Activated CD4-positive, alpha-beta T cell treated with anti-CD3 and anti-CD28 coated beads, Interleukin-2, amount 50 U/mL, for 16 hours (primary cell): ENCODE measurements around the gene PEAK3.
"Not testable (repeated sequence)": the region's sequence is repeated elsewhere in the genome, so short reads cannot be mapped to it uniquely, and the experiment has no call there.

Experiments
- DNase-seq: peaks from one replicate; pipeline ENCODE4 v3.0.0-alpha.2; 2020

PEAK3 gene

DNA sequence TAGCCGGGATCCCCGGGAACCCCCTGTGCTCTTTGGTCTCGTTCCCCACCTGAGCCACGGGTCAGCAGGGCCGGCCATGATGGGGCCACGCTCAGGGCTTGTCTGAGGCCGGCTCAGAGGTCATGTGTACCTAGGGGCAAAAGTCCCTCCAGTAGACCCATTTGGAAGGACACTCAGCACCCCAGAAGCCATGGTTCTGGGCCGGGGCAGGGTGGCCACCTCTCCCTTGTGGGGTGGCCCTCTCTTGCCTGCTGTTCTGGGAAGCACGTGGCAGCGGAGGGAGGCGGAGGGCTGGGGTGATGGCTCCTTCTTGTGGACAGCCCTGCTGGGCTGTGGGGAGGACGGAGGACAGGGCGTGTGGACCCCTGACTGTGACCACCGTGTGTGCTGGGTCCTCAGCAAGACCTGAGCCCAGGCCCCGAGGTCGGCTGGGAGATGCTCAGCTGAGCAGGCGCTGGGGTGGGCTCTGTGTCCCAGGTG, 6.4 kb upstream of the PEAK3 start:
- no peak for DNase-seq

DNA sequence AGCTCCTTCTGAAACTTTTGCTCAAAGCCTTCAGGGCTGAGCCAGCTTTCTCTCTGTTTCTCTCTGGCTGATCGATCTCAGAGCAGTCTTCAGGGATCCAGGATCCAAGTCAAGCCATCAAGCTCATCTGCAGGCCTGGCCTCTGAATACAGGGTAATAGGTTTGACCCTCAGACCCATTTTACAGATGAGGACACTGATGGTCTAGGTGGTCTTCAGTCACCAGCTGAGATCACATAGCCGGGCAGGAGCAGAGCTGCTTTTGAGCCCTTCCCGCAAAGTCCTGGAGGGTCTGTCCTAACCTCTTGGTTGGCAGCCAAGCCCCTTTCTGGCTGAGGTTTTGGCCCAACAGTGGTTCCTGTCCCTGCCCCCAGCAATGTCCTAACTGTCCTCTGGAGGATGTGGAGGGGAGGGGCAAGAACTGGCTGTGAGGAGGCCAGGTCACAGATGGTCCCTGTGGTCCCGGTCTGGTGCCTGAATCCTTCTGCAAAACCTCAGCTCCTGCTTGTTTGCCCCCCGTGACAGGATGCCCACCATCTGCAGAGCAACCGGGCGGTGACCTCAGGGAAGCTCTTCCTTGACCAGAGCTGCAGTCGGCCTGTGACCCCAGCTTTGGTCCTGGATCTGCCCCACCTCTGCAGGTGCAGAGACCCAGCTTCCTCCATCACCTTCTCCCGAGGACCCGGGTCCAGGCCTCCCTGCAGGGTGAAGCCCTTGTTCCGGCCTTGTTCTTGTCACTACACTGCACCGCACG, 5.8 kb upstream of the PEAK3 start:
- DNase-seq = no peak

DNA sequence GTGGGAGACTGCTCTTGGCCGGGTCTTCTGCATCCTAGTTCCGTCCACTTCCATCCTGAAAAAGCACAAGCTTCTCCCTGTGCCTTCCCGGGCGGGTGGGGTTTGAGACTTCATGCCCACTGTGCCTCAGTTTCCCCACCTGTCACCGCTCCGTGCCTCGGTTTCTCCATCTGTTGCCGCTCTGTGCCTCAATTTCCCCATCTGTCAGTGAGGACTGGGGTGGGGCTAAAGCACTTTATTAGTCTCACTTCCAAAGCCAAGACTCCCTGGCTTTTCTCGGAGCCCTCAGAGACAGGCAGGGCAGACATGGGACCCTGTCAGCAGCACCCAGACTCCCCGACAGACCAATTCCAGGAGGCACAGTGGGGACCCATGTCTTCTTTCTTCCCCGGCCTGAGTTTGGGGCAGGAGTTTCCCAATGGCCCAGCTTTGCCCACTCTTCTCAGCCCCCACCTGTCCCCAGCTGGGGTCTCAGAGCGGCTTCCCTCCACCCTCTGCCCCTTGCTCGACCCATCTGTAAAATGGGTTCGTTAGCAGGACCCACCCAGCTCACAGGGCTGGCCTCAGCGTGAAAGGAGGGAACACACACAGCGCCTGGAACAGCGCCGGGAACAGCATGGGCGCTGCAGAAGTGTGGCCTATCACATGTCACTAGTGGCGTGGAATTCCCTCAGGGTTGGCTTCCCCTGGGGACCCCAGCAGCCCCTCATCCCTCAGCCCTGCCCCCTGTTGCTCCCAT, 4.6 kb upstream of the PEAK3 start:
- no peak for DNase-seq

DNA sequence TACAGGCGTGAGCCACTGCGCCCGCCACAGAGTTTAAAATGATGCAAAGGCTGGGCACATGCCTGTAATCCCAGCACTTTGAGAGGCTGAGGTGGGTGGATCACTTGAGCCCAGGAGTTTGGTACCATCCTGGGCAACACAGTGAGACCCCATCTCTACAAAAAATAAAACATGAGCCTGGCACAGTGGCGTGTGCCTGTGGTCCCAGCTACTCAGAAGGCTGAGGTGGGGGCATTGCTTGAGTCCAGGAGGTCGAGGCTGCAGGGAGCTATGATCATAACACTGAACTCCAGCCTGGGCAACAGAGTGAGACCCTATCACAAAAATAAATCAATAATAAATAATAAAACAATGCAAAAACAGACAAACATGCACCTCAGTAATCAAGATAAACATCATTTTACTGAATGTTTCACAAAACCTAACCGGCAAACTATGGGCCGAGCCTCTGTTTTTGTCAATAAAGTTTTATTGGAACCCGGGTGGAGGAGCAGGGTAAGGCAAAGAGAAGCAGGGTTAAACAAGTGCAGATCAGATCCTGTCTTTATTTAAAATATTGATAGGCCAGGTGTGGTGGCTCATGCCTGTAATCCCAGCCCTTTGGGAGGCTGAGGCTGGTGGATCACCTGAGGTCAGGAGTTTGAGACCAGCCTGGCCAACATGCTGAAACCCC, 2.0 kb upstream of the PEAK3 start:
- DNase-seq = no peak

DNA sequence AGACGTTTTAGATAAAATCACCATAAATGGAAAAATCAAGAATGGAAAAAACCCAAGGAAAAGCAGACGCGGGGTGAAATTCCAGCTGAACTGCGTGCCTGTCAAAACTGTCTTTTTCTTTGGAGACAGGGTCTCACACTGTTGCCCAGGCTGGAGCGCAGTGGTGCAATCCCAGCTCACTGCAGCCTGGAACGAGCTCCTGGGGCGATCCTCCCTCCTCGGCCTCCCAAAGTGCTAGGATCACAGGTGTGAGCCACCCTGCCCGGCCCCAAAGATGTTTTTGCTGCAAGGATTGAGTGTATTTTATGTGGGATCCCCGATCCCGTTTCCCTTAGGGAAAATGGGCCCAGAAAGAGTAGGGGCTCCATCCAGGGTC, 875 bp upstream of the PEAK3 start:
- no peak for DNase-seq

DNA sequence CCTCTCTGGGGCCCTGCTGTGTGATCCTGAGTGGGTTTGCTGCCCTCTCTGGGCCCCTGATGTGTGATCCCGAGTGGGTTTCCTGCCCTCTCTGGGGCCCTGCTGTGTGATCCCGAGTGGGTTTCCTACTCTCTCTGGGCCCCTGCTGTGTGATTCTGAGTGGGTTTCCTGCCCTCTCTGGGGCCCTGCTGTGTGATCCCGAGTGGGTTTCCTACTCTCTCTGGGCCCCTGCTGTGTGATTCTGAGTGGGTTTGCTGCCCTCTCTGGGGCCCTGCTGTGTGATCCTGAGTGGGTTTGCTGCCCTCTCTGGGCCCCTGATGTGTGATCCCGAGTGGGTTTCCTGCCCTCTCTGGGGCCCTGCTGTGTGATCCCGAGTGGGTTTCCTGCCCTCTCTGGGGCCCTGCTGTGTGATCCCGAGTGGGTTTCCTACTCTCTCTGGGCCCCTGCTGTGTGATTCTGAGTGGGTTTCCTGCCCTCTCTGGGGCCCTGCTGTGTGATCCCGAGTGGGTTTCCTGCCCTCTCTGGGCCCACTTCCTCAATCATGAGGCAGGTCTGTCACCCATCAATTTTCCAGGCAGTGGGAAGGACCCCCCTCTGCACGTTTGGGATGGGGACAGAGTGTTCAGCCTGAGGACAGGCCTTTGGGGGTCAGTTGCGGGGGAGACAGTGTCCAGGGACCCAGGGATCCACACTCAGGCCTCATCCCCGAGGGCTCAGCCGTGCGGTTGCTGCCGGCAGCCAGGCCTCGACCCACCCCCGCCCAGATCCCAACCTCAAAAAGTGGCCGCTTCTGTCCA, 512 bp downstream of the PEAK3 start:
- not testable (repeated sequence) for DNase-seq

DNA sequence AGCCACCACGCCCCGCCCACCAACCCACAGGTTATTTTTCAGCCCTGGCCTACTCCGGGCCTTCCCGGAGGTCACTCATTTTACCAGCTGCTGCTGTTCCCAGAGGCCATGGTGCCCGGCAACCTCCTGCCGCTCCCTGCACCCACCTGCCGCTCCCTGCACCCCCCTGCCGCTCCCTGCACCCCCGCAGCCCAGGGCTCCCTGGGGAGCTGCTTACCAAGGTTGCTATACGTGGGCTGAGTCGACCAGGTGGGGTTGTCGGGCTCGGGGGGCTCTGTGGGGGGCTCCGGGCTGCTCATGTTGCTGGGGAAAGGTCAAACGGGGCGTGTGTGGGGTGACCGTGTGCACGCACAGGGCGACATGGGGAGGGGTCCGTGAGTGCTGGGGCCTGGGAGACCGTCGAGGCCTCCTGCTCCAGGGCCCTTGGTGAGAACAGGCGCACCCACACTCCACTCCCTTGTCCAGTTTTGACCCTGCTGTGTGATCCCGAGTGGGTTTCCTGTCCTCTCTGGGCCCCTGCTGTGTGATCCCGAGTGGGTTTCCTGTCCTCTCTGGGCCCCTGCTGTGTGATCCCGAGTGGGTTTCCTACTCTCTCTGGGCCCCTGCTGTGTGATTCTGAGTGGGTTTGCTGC, 1.2 kb downstream of the PEAK3 start:
- no peak for DNase-seq

DNA sequence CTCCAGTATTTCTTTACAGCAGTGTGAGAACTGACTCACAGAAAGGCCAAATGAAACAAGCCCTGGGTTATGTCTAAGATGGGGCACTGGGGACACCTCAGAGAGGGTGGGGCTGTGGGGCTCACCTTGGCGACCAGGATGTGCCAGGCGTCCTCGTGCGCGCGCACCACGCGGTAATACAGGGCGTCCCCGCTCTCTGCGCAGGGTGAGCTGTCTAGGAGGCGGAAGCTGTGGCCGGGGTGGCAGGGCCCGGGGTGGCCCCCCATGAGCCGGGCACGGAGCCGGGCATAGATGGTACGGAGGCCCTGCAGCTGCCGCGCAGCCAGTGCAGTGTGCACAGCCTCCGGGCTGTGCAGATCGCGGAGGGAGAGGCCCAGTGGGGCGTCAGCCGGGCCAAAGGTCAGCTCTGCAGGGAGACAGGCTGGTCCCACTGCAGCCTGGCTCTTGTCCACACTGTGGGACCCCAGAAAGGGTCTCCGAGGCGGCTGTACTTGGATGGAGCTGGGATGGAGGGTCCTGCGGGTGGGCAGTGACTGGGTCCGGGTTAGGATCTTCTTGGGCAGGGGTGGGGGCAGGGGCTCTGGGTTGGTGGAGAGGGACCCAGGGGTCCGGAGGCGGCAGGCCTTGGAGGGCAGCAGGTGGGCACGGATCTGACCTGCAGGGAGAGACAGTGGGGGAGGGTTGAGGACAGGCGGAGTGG, 3.4 kb downstream of the PEAK3 start:
- no peak for DNase-seq

DNA sequence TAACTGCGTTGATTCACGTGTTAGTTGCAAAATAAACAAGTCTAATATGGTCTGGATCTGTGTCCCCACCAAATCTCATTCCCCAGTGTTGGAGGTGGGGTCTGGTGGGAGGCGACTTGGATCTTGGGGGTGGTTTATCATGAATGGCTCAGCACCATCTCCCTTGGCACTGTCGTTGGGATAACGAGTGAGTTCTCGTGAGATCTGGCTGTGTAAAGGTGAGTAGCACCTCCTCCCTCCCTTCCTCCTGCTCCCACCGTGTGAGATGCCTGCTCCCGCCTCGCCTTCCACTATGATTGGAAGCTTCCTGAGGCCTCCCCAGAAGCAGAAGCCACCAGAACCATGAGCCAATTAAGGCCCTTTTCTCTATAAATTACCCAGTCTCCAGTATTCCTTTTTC, 4.8 kb downstream of the PEAK3 start:
- DNase-seq = no peak

DNA sequence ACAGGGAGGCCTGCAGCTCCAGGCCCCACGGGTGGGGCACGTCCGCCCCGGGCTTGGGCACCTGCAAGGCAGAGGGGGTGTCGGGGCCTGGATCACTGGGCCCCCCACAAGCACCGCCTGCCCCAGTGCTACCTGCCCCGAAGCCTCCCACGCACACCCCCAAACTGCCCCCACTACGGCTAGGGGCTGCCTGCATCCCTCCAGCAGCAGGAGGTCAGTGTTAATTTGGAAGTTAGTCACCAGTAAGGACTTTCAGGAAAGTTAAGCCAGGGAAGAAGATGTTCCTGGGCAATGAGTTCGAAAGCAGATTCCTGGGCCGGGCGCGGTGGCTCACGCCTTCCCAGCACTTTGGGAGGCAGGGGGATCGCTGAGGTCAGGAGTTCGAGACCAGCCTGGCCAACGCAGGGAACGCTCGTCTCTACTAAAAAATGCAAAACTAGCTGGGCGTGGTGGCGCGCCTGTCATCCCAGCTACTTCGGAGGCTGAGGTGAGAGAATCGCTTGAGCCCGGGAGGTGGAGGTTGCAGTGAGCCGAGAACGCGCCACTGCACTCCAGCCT, 5.5 kb downstream of the PEAK3 start:
- DNase-seq = no peak

DNA sequence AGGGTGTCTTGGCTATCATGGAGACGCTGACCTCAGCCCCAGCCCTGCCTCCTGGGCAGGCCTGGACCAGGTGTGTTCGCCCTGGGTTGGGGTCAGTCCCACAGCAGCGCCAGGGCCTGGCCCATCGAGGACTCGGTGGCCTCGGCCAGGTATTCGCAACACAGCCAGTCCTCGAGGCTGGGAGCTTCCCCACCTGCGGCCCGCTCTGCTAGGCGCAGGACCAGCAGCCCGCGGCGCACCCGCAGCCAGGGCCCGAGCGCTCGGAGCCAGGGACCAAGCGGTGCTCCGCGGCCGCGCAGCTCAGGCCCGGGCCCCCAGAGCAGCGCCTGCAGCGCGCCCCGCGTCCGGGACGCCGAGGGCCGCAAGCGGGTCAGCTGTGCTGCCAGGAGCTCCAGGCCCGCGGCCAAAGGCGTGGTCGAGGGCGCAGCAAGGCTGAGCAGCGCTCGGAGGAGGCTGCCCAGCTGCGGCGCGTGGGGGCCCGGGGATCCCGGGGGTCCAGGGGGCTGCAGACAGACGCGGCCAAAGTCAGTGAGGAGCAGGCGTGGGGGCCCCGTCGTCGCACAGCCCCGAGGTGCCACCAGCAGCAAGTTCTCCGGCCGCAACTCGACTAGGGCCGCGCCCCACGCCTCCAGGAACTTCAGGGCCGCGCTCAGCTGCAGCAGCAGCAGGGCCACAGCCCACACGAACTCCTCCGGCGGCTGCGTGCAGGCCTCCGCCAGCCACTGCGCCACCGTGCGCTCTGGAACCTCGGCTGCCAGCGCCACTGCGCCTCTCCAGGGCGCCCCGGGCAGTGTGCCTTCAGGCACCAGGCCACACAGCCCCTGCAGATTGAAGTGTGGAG, 6.2 kb downstream of the PEAK3 start:
- DNase-seq = no peak

DNA sequence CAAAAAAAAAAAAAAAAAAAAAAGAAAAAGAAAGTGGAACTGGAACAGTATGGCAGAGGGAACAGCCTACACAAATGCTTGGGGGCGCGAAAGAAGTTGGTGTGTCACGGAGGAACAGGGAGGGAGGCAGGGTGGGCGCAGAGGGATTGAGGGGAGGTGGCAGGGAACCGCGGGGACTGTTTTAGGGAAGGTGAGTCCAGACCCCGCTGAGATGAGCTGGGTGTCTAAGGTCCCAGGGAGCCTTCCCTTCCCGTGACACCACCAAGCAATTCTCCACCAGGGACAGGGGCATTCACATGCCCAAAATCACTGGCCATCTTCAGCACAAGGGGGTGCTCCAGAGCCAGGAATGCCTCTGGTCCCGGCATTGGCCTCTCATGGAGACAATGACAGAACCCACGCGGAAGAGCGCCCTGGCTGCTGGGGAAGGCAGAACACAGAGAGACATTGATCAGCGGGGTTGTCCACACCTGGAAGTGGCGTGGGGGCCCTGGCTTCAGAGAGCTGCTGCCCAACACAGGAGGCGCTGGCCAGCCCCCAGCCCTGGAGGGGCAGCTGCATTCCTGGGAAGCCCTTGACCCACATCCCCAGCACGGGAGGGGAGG, 6.9 kb downstream of the PEAK3 start:
- DNase-seq = peak; percentile 43

DNA sequence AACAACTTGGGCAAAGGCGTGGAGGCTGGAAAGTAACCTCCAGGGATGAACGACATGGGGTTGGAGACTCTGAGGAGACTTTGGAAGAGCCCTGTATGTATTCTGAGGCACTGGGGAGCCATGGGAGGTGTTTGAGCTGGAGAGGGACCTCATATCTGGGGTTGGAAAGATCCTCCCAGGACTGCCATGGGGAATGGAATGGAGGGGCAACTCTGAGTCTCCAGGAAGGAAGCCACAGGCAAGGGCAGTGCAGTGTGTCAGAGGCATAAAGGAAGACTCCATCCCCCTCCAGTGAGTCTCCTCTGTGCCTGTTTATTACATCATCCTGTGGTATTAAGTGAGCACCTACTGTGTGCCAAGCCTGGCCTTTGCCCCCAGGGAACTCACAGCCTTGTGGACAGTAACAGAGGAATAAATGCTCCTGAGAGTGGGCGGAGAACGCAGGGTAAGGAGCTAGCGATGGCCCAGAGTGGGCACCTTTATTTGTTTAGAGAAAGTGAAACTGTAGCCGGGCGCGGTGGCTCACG, 7.7 kb downstream of the PEAK3 start:
- no peak for DNase-seq

DNA sequence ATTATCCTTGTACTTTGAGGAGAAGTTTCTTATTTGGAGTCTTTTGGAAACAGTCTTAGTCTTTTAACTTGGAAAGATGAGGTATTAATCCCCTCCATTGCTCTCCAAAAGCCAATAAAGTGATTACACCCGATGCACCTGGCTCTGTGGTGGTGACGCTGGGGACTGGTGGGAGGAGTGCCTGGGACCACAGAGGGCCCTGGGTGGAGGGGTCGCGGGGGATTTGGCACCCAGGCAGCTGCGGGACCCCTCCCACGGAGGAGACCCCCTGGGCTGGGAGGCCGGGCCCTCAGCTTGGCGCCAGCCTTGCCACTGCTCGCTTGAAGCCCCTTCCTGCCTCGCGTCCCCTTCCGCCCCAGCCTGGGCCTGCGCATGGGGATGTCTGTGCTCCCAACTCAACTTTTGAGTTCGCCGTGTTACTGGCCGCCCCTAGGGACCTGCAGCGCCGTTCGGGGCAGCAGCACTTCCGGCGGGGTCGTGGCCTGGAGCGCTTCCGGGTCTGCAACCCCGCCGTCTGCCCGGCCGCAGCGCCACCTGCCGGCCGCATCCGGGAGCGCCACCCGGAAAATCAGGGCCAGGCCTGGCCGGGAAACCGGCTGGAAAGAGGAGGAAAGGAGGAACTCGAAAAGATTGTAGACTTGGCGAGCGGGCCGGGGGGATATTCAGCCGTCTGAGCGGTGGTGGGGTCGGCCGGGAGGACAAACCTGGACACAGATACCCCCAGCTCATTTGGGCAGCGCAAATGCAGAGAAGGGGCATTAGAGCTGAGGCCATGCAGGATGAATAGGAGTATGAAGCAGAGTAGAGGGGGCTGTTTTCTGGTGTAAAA, 8.4 kb downstream of the PEAK3 start:
- peak; percentile 86 for DNase-seq

DNA sequence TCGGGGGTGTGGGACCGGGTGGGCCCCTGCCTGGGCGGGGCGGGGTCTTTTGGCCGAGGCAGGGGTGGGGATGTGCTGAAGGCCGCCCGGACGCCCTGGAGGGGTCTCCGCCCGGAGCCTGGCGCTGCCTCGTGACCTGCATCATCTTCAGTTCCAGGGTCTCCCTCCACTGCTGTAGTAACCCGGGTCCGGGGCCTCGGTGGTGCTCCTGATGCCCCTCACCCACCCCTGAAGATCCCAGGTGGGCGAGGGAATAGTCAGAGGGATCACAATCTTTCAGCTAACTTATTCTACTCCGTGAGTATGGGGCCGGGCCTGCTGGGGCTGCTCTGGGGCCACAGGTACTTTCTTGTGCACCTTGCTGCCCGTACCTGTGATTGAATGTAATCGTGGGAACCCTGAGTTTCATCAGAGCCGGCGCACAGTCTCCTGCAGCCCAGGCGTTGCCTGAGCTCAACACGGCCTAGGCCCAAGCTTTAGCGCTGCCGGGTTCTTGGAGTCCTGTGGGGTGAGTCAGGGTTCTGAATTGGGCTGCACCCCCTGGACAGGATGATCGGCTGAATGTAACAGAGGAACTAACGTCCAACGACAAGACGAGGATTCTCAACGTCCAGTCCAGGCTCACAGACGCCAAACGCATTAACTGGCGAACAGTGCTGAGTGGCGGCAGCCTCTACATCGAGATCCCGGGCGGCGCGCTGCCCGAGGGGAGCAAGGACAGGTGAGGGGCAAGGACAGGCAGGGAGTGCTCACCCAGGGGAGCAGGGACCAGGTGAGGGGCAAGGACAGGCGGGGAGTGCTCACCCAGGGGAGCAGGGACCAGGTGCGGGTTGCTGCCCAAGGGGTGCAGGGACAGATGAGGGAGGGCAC, 10.5 kb downstream of the PEAK3 start:
- no peak for DNase-seq

DNA sequence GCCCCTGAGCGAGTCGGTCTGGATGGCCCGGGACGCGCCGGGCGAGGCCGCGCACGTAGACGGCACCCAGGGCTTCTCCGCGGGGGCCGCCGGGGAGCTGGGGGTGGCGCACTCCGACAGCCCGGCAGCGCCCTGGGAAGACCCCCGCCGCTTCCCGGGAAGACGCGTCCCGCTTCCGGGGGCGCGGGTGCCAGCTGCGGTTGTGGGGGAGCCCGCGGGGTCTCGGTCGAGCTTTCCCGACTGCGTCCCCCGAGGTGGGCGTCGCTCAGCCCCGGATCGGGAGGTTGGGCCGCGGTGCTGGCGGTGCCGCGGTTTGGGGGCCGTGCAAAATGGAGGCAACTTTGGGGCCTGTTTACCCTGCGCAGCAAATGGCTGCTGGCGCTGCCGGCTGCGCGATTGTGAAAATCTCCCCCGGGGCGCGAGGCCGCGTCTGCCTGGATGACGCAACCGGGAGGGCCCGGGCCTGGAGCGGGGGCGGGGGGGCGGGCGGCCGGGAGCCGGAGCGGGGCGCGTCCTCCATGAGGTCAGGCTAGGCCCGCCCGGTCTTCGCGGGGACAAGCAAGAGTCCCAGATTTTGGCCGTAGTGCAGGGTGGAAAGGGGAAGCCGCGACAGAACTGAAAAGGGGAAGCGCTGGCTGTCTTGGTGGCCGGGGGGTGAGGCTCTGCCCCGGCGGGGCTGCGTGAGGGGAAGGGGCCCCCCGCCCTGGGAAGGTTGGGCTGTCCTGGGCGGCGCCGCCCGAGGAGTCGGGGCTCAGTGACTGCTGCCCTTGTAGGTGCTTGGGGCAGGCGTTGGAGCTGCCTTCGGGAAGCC, 11.3 kb downstream of the PEAK3 start:
- peak; percentile 68 for DNase-seq

DNA sequence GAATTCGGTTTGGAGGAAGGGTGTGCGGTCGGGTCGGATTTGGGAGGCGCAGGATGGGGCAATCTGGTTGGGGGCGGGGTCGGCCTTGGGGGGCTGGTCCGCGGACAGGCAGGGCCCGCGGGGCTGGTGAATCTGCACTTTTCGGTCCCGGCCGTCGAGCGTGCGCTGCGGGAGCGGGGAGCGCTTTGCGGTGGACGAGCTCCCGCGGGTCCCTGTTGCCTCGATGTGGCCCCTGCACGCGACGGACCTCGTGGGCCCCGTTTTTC, 11.9 kb downstream of the PEAK3 start:
- DNase-seq = no peak
